KBM-7 (cell line): ENCODE measurements around the gene ASF1B.

Experiments
- DNase-seq: peaks from one replicate; pipeline ENCODE4 v3.0.0-alpha.2; 2015
- in situ Hi-C: fragments of 300-500 bp; cut with MboI; formaldehyde crosslinking; loops from 2 replicates; pipeline ENCODE4 v1.14.3; 2020; ENCODE audit warnings: low sequenced_read_pairs, low pct_unique_long_range_greater_than_20kb, mixed read lengths

Gene ASF1B

GRCh38 chr19:14114439-14114838 lies 21.9 kb downstream of the ASF1B start:
- DNase-seq: no peak
- in situ Hi-C loops: no loop called here

- DNase-seq: peak; percentile 68
- in situ Hi-C loops: no loop called here
Observed at GRCh38 chr19:14113762-14114414, 22.5 kb downstream of the ASF1B start.

- in situ Hi-C loops: no loop called here
Observed at GRCh38 chr19:14112809-14113385, 23.5 kb downstream of the ASF1B start.

GRCh38 chr19:14112051-14112808 lies 24.2 kb downstream of the ASF1B start:
- no peak for DNase-seq
- in situ Hi-C loops: no loop called here

More at GRCh38 chr19:14112809-14113385, 23.5 kb downstream of the ASF1B start:
- no peak for DNase-seq

- in situ Hi-C loops: no loop called here
- DNase-seq: no peak
Observed at GRCh38 chr19:14111486-14111885, 24.9 kb downstream of the ASF1B start.

GRCh38 chr19:14110650-14111049 lies 25.7 kb downstream of the ASF1B start:
- in situ Hi-C loops: no loop called here
- no peak for DNase-seq

- no peak for DNase-seq
- in situ Hi-C loops: no loop called here
Observed at GRCh38 chr19:14107581-14108461, 28.6 kb downstream of the ASF1B start.

- in situ Hi-C loops: no loop called here
- no peak for DNase-seq
Observed at GRCh38 chr19:14106840-14107239, 29.5 kb downstream of the ASF1B start.

GRCh38 chr19:14105680-14106079 lies 30.7 kb downstream of the ASF1B start:
- no peak for DNase-seq
- in situ Hi-C loops: no loop called here

- DNase-seq: no peak
- in situ Hi-C loops: no loop called here
Observed at GRCh38 chr19:14103310-14103709, 33.1 kb downstream of the ASF1B start.

- in situ Hi-C loops: no loop called here
- DNase-seq: no peak
Observed at GRCh38 chr19:14102756-14103155, 33.6 kb downstream of the ASF1B start.

- DNase-seq: no peak
- in situ Hi-C loops: no loop called here
Observed at GRCh38 chr19:14102102-14102696, 34.2 kb downstream of the ASF1B start.

- no peak for DNase-seq
- in situ Hi-C loops: no loop called here
Observed at GRCh38 chr19:14101003-14101545, 35.3 kb downstream of the ASF1B start.

GRCh38 chr19:14097532-14098151 lies 38.7 kb downstream of the ASF1B start:
- DNase-seq: no peak
- in situ Hi-C loops: no loop called here

GRCh38 chr19:14096272-14096992 lies 40.0 kb downstream of the ASF1B start:
- no peak for DNase-seq
- in situ Hi-C loops: no loop called here

GRCh38 chr19:14094854-14095253 lies 41.5 kb downstream of the ASF1B start:
- in situ Hi-C loops: no loop called here
- no peak for DNase-seq

- in situ Hi-C loops: no loop called here
- no peak for DNase-seq
Observed at GRCh38 chr19:14093117-14093823, 43.1 kb downstream of the ASF1B start.
